Measurements from ENCODE around the gene FANCC.
"Not testable (repeated sequence)": the region's sequence is repeated elsewhere in the genome, so short reads cannot be mapped to it uniquely, and the experiment has no call there.

Gene FANCC

GRCh38 chr9:95242613-95243012 lies 74.9 kb downstream of the FANCC start:
- no peak for DNase-seq (ENCODE audit: low read depth, low spot score)
- no peak overlapping the region for H3K27ac ChIP-seq

- no peak for DNase-seq (ENCODE audit: low read depth, low spot score)
- H3K27ac ChIP-seq, result no peak overlapping the region
Measured at GRCh38 chr9:95239071-95239470, 78.4 kb downstream of the FANCC start.

- H3K27ac ChIP-seq, result no peak overlapping the region
- DNase-seq (ENCODE audit: low read depth, low spot score), result no peak
Measured at GRCh38 chr9:95237336-95237735, 80.2 kb downstream of the FANCC start.

GRCh38 chr9:95230046-95230445 lies 87.5 kb downstream of the FANCC start:
- no peak for DNase-seq (ENCODE audit: low read depth, low spot score)
- H3K27ac ChIP-seq, result no peak overlapping the region

- no peak for DNase-seq (ENCODE audit: low read depth, low spot score)
- no peak overlapping the region for H3K27ac ChIP-seq
Measured at GRCh38 chr9:95229230-95229915, 88.1 kb downstream of the FANCC start.

- DNase-seq (ENCODE audit: low read depth, low spot score), result no peak
Measured at GRCh38 chr9:95226921-95227320, 90.6 kb downstream of the FANCC start.

GRCh38 chr9:95225726-95226106 lies 91.8 kb downstream of the FANCC start:
- DNase-seq (ENCODE audit: low read depth, low spot score), result no peak
- H3K27ac ChIP-seq, result no peak overlapping the region

More at GRCh38 chr9:95226921-95227320, 90.6 kb downstream of the FANCC start:
- no peak overlapping the region for H3K27ac ChIP-seq

GRCh38 chr9:95225076-95225725 lies 92.3 kb downstream of the FANCC start:
- no peak for DNase-seq (ENCODE audit: low read depth, low spot score)

GRCh38 chr9:95224376-95225019 lies 93.0 kb downstream of the FANCC start:
- no peak overlapping the region for H3K27ac ChIP-seq
- no peak for DNase-seq (ENCODE audit: low read depth, low spot score)

More at GRCh38 chr9:95225076-95225725, 92.3 kb downstream of the FANCC start:
- H3K27ac ChIP-seq, result no peak overlapping the region

- not testable (repeated sequence) for DNase-seq (ENCODE audit: low read depth, low spot score); H3K27ac ChIP-seq
Measured at GRCh38 chr9:95220352-95220751, 97.2 kb downstream of the FANCC start.

GRCh38 chr9:95218773-95219172 lies 98.7 kb downstream of the FANCC start:
- H3K27ac ChIP-seq, result no peak overlapping the region
- DNase-seq (ENCODE audit: low read depth, low spot score), result no peak

- no peak overlapping the region for H3K27ac ChIP-seq
- DNase-seq (ENCODE audit: low read depth, low spot score), result no peak
Measured at GRCh38 chr9:95217936-95218335, 99.6 kb downstream of the FANCC start.

GRCh38 chr9:95215336-95215898 lies 102.1 kb downstream of the FANCC start:
- no peak overlapping the region for H3K27ac ChIP-seq

GRCh38 chr9:95213117-95213516 lies 104.4 kb downstream of the FANCC start:
- no peak overlapping the region for H3K27ac ChIP-seq
- no peak for DNase-seq (ENCODE audit: low read depth, low spot score)

More at GRCh38 chr9:95215336-95215898, 102.1 kb downstream of the FANCC start:
- DNase-seq (ENCODE audit: low read depth, low spot score), result no peak

- DNase-seq (ENCODE audit: low read depth, low spot score), result no peak
- H3K27ac ChIP-seq, result no peak overlapping the region
Measured at GRCh38 chr9:95211028-95211427, 106.5 kb downstream of the FANCC start.

GRCh38 chr9:95207403-95207802 lies 110.1 kb downstream of the FANCC start:
- H3K27ac ChIP-seq, result no peak overlapping the region
- DNase-seq (ENCODE audit: low read depth, low spot score), result no peak

GRCh38 chr9:95206143-95206542 lies 111.4 kb downstream of the FANCC start:
- H3K27ac ChIP-seq, result no peak overlapping the region
- DNase-seq (ENCODE audit: low read depth, low spot score), result no peak

GRCh38 chr9:95204710-95205109 lies 112.8 kb downstream of the FANCC start:
- DNase-seq (ENCODE audit: low read depth, low spot score), result no peak
- no peak overlapping the region for H3K27ac ChIP-seq

GRCh38 chr9:95204310-95204709 lies 113.2 kb downstream of the FANCC start:
- no peak for DNase-seq (ENCODE audit: low read depth, low spot score)
- H3K27ac ChIP-seq, result no peak overlapping the region

- not testable (repeated sequence) for DNase-seq (ENCODE audit: low read depth, low spot score); H3K27ac ChIP-seq
Measured at GRCh38 chr9:95203019-95203418, 114.5 kb downstream of the FANCC start.

- DNase-seq (ENCODE audit: low read depth, low spot score), result no peak
- no peak overlapping the region for H3K27ac ChIP-seq
Measured at GRCh38 chr9:95202076-95202681, 115.3 kb downstream of the FANCC start.
